HG03378 (cell line): ENCODE results near the gene PHLDB3.
"Not testable (repeated sequence)": the region's sequence is repeated elsewhere in the genome, so short reads cannot be mapped to it uniquely, and the experiment has no call there.

Experiments used
- ATAC-seq: cut with Tn5 transposase; IDR thresholded peaks from one replicate; pipeline ENCODE4 v1.9.1; 2021; ENCODE audit warnings: mild to moderate bottlenecking, moderate library complexity; ENCODE audit not compliant: unreplicated experiment

PHLDB3 gene

GRCh38 chr19:43527860-43528622 is 23.5 kb upstream of the PHLDB3 start:
- ATAC-seq = no peak

DNA sequence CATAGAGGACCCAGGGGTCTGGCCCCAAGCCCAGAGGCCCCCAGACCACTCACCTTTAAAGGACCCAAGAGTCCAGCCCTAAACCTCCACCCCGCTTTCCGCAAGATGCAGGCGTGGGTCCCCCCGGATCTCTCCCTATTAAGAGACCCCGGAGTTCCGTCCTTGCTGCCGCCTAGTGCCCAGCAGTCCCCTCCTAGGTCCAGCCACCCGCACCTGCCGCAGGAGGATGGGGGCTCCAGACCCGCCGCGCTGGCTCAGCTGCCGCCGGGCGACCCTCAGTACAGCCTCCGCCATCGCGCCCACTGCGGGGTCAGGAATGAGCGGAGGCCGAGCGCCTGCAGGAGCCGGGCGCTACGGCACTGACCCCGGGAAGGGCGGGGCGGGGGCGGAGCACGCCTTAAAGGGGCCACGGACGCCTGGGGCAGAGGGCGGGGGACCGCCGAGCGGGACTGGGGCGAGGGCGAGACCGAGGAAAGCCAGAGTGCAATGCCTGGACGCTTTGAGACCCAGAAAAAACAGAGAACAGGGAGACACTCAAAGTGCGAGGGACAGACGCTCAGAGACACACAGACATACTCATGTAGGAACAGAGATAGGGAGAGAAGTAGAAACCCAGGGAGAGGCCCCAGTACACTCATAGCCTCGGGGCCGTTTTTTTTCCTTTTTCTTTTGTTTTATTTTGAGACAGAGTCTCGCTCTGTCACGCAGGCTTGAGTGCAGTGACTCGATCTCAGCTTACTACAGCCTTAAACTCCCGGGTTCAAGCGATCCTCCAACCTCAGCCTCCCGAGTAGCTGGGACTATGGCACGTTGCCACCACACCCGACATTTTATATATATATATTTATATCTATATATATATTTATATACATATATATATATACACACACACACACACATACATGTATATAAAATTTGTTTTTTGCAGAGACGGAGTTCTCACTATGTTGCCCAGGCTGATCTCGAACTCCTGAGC is 22.6 kb upstream of the PHLDB3 start, which contains the start of gene ETHE1:
ETHE1 (minus strand) TSS at position 318 of the 976 bp plus-strand sequence; CDS start at position 294, 24 bp downstream.
- ATAC-seq = no peak

DNA sequence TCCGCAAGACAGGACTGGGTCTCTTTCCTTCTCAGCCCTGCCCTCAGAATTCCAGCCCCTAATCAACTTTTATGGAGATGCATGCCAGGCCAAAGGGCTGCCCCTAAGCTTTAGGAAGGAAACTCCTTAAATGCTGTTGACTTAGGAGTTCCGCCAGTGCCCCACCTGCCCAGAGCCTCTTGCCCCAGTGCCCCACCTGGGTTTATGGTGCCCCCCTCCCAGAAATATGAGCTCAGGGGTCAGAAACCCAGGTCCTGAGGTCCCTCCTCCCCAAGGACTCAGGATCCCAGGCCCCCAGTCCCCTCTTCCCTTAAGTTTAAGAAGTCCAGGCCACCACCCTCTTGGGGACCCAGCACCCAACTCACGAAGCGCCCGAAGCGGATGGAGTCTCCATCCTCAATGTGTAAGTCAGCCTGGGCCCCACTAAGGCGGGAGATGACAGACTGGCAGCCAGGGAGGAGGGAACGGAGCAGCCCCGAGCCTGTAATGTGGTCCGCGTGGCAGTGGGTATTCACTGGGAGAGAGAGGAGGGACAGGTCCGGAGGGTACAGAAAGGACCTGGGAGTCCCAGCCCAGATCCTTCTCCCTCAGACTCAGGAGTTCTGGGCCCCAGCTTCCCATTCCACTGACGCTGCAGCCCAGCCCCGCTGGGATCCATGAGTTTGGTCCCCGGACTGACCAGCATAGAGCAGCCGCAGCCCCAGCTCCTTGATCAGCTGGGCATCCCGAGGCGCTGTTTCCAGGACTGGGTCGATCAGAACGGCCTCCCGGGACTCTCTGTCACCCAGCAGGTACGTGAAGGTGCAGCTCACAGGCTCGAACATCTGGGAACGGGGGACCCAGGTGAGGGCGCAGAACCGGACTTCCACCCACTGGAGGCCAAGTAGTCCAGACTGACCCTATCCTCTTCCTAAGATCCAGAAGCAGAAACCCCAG is 21.6 kb upstream of the PHLDB3 start:
- ATAC-seq = no peak

GRCh38 chr19:43524922-43525835 is 20.6 kb upstream of the PHLDB3 start:
- no peak for ATAC-seq

GRCh38 chr19:43523696-43524095 is 19.1 kb upstream of the PHLDB3 start:
- ATAC-seq = not testable (repeated sequence)

- ATAC-seq = no peak
Observed at GRCh38 chr19:43522929-43523328, 18.4 kb upstream of the PHLDB3 start.

DNA sequence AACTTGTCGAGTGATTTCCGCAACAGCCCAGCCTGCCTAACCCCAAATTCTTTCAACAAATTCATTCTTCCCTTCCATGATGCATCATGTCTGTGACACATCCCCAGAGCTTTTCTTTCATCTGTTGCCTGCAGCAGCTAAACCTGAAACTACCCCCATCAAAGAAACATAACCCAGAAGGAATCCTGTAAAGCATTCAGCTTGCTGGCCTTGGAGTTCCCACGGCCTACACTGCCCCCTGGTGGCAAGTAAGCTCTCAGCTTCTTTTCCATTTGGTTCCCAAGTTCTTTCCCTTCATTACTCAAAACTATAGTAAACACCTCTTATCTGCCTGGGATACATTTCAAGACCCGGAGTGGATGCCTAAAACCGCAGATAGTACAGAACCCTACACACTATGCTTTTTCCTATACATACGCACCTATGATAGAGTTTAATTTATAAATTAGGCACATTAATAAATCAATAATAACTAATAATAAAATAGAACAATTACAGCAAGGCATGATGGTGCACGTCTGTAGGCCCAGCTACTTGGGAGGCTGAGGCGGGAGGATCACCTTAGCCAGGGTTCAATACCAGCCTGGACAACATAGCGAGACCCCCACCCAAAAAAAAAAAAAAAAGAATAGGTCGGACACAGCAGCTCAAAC is 15.0 kb upstream of the PHLDB3 start:
- ATAC-seq = no peak

DNA sequence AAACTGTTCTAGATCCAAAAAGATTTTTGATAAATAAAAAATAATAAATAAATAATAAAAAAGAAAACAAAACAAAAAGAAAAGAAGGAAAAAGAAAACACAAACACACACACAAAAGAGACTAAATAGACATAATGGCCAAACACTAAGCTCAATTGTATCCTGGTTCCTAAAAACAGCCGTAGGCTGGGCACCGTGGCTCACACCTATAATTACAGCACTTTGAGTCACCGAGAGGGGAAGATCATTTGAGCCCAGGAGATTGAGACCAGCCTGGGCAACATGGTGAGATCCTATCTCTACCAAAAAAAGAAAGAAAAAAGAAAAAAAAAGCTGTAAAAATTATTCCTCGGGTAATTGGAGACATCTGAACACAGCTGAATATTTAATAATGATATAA is 13.5 kb upstream of the PHLDB3 start:
- ATAC-seq = no peak

DNA sequence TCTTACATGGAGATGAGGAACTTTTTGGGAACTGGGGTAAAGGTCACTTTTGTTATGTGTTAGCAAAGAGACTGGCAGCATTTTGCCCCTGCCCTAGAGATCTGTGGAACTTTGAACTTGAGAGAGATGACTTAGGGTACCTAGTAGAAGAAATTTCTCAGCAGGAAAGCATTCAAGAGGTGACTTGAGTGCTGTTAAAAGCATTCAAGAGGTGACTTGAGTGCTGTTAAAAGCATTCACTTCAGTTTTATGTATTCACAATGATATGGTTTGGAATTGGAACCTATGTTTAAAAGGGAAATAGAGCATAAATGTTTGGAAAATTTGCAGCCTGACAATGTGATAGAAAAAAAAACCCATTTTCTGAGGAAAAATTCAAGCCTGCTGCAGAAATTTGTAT is 7.9 kb upstream of the PHLDB3 start:
- ATAC-seq = not testable (repeated sequence)

GRCh38 chr19:43511324-43511723 is 6.8 kb upstream of the PHLDB3 start:
- no peak for ATAC-seq

DNA sequence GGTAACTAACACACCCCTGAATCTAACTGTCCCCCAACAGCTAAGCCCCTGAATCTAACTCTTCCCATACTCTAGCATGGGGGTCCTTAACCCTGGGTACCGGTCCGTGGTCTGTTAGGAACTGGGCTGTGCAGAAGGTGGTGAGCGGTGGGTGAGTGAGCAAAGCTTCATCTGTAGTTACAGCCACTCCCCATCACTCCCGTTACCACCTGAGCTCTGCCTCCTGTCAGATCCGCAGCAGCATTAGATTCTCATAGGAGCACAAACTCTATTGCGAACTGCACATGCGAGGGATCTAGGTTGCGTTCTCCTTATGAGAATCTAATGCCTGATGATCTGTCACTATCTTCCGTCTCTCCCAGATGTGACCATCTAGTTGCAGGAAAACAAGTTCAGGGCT is 6.2 kb upstream of the PHLDB3 start:
- ATAC-seq = no peak

DNA sequence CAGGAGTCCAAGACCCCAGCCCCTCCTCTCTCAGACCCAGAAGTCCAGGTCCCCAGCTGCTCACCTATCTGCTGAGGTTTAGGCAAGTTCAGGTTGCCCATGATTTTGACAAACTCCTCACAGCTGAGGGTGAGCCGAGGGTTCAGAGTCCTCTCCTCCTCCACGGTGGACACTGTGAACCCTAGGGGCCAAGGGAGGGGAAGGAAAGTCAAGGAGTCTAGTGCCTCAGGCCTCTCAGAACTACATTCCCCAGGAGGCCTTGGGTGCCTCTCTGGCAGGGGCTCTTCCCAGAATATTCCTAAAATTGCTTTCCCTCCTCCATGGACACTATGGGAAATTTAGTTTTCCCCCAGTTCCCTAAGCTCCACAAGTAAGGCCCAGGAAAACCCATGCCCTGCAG is 3.3 kb upstream of the PHLDB3 start:
- no peak for ATAC-seq

DNA sequence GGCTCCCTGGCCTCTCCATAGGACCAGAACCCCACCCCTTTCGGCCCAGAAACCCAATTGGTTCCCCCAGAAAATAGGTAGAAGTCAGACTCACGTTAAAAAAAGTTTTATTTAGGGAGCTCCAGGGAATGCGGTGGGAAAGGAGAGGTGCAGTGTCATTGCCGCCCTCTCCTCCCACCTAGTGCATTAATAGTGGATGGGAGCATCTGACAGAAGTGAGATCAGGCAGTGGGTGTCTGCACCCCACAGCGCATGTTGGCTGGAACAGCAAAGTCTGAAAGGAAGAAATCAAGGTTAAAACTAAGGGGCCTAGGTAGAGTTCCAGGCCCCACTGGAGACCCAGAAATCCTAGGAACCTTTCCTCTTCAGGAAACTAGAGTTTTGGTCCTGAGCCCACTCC is 2.1 kb upstream of the PHLDB3 start:
- no peak for ATAC-seq

DNA sequence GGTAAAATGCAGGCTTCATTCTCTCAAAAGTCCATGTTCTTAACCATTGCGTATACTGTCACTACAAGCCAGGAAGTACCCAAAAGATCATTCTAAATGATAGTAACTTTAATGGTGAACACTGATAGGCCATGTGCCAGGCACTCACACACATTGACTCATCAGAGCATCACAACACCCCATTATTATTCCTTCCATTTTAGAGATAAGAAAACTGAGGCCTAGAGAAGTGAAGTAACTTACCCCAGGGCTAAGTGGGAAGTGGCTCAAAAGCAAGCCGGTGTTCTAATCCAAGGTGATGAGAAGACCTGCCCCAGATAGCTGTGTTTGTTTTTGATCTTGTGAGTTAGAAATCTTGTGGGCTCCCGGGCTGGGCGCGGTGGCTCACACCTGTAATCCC is 1.4 kb upstream of the PHLDB3 start:
- ATAC-seq = no peak

DNA sequence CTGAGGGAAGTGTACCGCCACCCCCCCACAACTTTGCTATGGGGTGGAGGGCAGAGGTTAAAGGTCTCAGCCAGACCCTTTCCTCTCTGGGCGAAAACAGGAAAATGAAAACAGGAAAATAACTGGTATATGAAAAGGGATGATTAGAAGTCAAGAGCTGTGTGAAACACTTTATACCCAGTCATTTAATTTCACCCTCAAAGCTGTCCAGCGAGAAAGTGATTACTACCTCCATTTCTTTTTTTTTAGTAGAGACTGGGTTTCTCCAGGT is 575 bp upstream of the PHLDB3 start:
- ATAC-seq = no peak

DNA sequence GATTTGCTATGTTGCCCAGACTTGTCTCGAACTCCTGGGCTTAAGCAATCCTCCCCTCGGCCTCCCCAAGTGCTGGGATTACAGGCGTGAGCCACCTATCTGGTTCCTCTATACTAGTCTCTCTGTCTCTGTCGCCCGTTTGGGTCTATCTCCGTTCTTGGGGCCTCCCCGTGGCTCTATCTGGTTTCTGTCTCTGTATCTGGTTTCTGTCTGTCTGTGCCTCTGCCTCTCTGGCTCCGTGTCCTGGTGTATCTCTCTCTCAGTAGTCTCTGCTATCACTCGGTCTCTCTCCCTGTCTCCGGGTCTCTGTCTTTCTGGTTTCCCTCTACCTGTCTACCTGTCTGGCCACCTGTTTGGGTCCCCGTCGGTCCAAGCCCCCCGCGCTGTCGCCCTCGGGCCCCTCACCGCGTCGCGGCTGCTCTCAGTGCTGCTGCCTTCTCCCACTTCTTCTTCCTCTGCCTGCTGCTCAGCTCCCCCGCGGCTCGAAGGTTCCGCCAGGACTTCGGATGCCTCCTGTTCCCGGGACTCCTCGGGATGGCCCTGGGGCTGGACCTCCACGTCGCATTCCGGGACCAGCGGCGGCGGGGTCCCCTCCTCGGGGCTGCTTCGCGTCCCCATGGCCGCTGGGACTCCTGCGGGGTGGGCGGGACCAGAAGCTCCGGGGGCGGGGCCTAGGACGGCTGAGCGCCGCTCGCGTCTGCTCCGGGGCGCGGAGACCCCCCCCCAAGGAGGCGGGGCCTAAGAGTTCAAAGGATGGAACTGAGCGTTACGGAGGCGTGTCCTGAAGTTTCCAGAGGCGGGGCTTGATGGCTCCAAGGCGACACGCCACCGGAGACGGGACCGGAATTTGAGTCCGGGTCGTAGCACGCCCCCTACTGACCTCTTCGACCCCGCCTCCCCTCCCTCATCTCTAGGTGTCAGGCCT is 783 bp downstream of the PHLDB3 start:
- peak; percentile 77 for ATAC-seq

- ATAC-seq = no peak
Observed at GRCh38 chr19:43502419-43502976, 2.0 kb downstream of the PHLDB3 start.
